Measurements from ENCODE around the gene XKR7. TPM values are rescaled to one million over a fixed set of nuclear protein-coding genes. Genes with fewer than 3 reads are reported as not detected.

XKR7 gene
- total and polyA plus RNA-seq, 10 of the 15 experiments (the other 5 are each of a cell fraction or from before 2014, with no cell fraction given), result not detected

- no peaks in the 10 kb centered on the region for H3K27me3 ChIP-seq (replicated peaks in 1 of 2; ENCODE audit: control insufficient read depth in 2 of 2, insufficient read depth in 2 of 2, low read length in 1 of 2)
- H4K20me1 ChIP-seq (ENCODE audit: control insufficient read depth, insufficient read depth), result no peaks in the 10 kb centered on the region
- in situ Hi-C loops (cut with MboI) (no loop called here), intact Hi-C loops (cut with micrococcal nuclease; ENCODE audit: unreplicated experiment) (no loop called here)
- no peaks in the 10 kb centered on the region; a peak in 1 of 4 replicates for H3K36me3 ChIP-seq (ENCODE audit: control insufficient read depth in 2 of 2, insufficient read depth in 2 of 2, low read length in 1 of 2)
- ChIA-PET SMC1A (ENCODE audit: uncharacterized antibody, unreplicated experiment) (interaction anchor here (0.6 to 1.3 kb wide), 7 partner anchors 10 to 1233 kb away, joined by 3 to 4 read pairs (median 3); partner anchors contain the start of gene PDRG1), RAD21 (ENCODE audit: unreplicated experiment) (interaction anchor here (1.0 to 2.0 kb wide), 4 partner anchors 11 to 58 kb away, joined by 3 to 7 read pairs (median 4); no protein-coding TSS in a partner anchor), CTCF (interaction anchor here (0.8 to 1.4 kb wide), 5 partner anchors 10 to 115 kb away, joined by 3 to 4 read pairs (median 4); partner anchors contain the start of gene PDRG1), POLR2A (no interaction called here)
- H3K4me2 ChIP-seq (ENCODE audit: control insufficient read depth, insufficient read depth), result no peak overlapping the region
- no peak for TF ChIP-seq SREBF1 (IDR thresholded peaks at IDR 0.05; ENCODE audit: low read length)
- no peak for TF ChIP-seq RBBP5 (conservative IDR thresholded peaks at IDR 0.05)
- no peak for TF ChIP-seq MEF2A (IDR thresholded peaks at IDR 0.05; ENCODE audit: insufficient read depth, low read depth, low read length)
- TF ChIP-seq ZNF622 (IDR thresholded peaks at IDR 0.05), result no peak
- no peak for TF ChIP-seq SIN3A (IDR thresholded peaks at IDR 0.05; ENCODE audit: low read depth, low read length)
- TF ChIP-seq, protein P1, sequence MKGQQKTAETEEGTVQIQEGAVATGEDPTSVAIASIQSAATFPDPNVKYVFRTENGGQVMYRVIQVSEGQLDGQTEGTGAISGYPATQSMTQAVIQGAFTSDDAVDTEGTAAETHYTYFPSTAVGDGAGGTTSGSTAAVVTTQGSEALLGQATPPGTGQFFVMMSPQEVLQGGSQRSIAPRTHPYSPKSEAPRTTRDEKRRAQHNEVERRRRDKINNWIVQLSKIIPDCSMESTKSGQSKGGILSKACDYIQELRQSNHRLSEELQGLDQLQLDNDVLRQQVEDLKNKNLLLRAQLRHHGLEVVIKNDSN (IDR thresholded peaks at IDR 0.05; ENCODE audit: borderline replicate concordance, extremely low read length, insufficient read depth, low read depth, low read length), result no peak
- TF ChIP-seq, protein P2, sequence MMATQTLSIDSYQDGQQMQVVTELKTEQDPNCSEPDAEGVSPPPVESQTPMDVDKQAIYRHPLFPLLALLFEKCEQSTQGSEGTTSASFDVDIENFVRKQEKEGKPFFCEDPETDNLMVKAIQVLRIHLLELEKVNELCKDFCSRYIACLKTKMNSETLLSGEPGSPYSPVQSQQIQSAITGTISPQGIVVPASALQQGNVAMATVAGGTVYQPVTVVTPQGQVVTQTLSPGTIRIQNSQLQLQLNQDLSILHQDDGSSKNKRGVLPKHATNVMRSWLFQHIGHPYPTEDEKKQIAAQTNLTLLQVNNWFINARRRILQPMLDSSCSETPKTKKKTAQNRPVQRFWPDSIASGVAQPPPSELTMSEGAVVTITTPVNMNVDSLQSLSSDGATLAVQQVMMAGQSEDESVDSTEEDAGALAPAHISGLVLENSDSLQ (IDR thresholded peaks at IDR 0.05), result no peak
- no peak for TF ChIP-seq ZSCAN29 (IDR thresholded peaks at IDR 0.05)
- no peak for TF ChIP-seq TARDBP (IDR thresholded peaks at IDR 0.05; ENCODE audit: borderline replicate concordance)
- TF ChIP-seq RCOR1 (conservative IDR thresholded peaks at IDR 0.05; ENCODE audit: low read depth, low read length), result no peak
- TF ChIP-seq KLF5 (IDR thresholded peaks at IDR 0.05; ENCODE audit: partially characterized antibody), result no peak
- no peak for TF ChIP-seq PML (IDR thresholded peaks at IDR 0.05; ENCODE audit: low read length)
- TF ChIP-seq JUNB (IDR thresholded peaks at IDR 0.05), result no peak
- H2AFZ ChIP-seq (ENCODE audit: control insufficient read depth, low read depth, low read length), result no peak overlapping the region
- no peaks in the 10 kb centered on the region for H3K4me1 ChIP-seq (ENCODE audit: control insufficient read depth, insufficient read depth, low read length)
- 20% methylated on average over 1 of the region's 1 CpG for WGBS (ENCODE audit: insufficient coverage, insufficient replicate concordance, low lambda C conversion rate, missing lambda C conversion rate)
- H3K27ac ChIP-seq (ENCODE audit: control insufficient read depth, insufficient read depth), result no peak overlapping the region
- BruUV-seq (replicated peaks), result no TSS peak
- no peaks in the 10 kb centered on the region for H3K79me2 ChIP-seq (ENCODE audit: control insufficient read depth, insufficient read depth, low read length)
- H3K9ac ChIP-seq (ENCODE audit: control insufficient read depth, insufficient read depth, low read length), result no peak overlapping the region
- DNase-seq (ENCODE audit: low read depth, low spot score), result no peak
- ATAC-seq, result no peak
- FAIRE-seq, result no peak
- H3K9me3 ChIP-seq (replicated peaks; ENCODE audit: control insufficient read depth, insufficient read depth, low read length), result no peaks in the 10 kb centered on the region
- no peak overlapping the region for H3K4me3 ChIP-seq
These were observed 30.1 kb upstream of the XKR7 start for GRCh38 chr20:31937820-31938219.

Data from GM12878 (cell line).